ENCODE measurements around the gene PLEKHM2.

Gene PLEKHM2

GRCh38 chr1:15757575-15758342 is 73.6 kb downstream of the PLEKHM2 start:
- peaks cover 62% of the 10 kb centered on the region for H3K27me3 Mint-ChIP-seq
- peaks cover 9% of the 10 kb centered on the region for H3K4me1 Mint-ChIP-seq
- DNase-seq (no peak), ATAC-seq (no peak)
- H3K27ac Mint-ChIP-seq: no peak overlapping the region
- peak overlapping the region; percentile 34 for H3K4me3 Mint-ChIP-seq
- no peaks in the 10 kb centered on the region for H3K36me3 Mint-ChIP-seq (ENCODE audit: low read depth)
- no peaks in the 10 kb centered on the region for H3K9me3 Mint-ChIP-seq

- ATAC-seq: no peak
- DNase-seq: no peak
These were observed 74.3 kb downstream of the PLEKHM2 start, which contains the start of gene FBLIM1 for GRCh38 chr1:15758343-15758931. TSS of gene FBLIM1 (plus strand) at chr1:15758795. CDS start at chr1:15764984, 6,189 bp downstream.

GRCh38 chr1:15758953-15759661 is 75.0 kb downstream of the PLEKHM2 start:
- ATAC-seq (no peak), DNase-seq (no peak)
- Mint-ChIP-seq H3K9me3 (no peaks in the 10 kb centered on the region), H3K4me3 (peak overlapping the region; percentile 26), H3K36me3 (ENCODE audit: low read depth) (no peaks in the 10 kb centered on the region), H3K27ac (no peak overlapping the region), H3K27me3 (peaks cover 62% of the 10 kb centered on the region), H3K4me1 (peaks cover 9% of the 10 kb centered on the region)

More at GRCh38 chr1:15758343-15758931, 74.3 kb downstream of the PLEKHM2 start, which contains the start of gene FBLIM1:
- peaks cover 9% of the 10 kb centered on the region for H3K4me1 Mint-ChIP-seq
- no peaks in the 10 kb centered on the region for H3K36me3 Mint-ChIP-seq (ENCODE audit: low read depth)
- H3K27ac Mint-ChIP-seq: no peak within 1 kb of the TSS
- peak within 1 kb of the TSS; percentile 34 for H3K4me3 Mint-ChIP-seq
- peaks cover 59% of the 10 kb centered on the region for H3K27me3 Mint-ChIP-seq
- no peaks in the 10 kb centered on the region for H3K9me3 Mint-ChIP-seq

GRCh38 chr1:15760520-15761211 is 76.5 kb downstream of the PLEKHM2 start:
- H3K27ac Mint-ChIP-seq: no peak overlapping the region
- H3K36me3 Mint-ChIP-seq (ENCODE audit: low read depth): no peaks in the 10 kb centered on the region
- H3K27me3 Mint-ChIP-seq: peaks cover 58% of the 10 kb centered on the region
- no peak for DNase-seq
- no peak for ATAC-seq
- H3K9me3 Mint-ChIP-seq: no peaks in the 10 kb centered on the region
- no peak overlapping the region for H3K4me3 Mint-ChIP-seq
- H3K4me1 Mint-ChIP-seq: peaks cover 9% of the 10 kb centered on the region

GRCh38 chr1:15761366-15762128 is 77.4 kb downstream of the PLEKHM2 start:
- H3K4me3 Mint-ChIP-seq: no peak overlapping the region
- no peaks in the 10 kb centered on the region for H3K9me3 Mint-ChIP-seq
- no peak for DNase-seq
- H3K36me3 Mint-ChIP-seq (ENCODE audit: low read depth): no peaks in the 10 kb centered on the region
- peaks cover 50% of the 10 kb centered on the region for H3K27me3 Mint-ChIP-seq
- no peak for ATAC-seq
- H3K4me1 Mint-ChIP-seq: peaks cover 3% of the 10 kb centered on the region
- H3K27ac Mint-ChIP-seq: no peak overlapping the region

GRCh38 chr1:15762546-15762945 is 78.4 kb downstream of the PLEKHM2 start:
- no peak for DNase-seq
- Mint-ChIP-seq H3K36me3 (ENCODE audit: low read depth) (no peaks in the 10 kb centered on the region), H3K27me3 (peaks cover 40% of the 10 kb centered on the region), H3K4me3 (no peak overlapping the region), H3K27ac (no peak overlapping the region), H3K9me3 (no peaks in the 10 kb centered on the region), H3K4me1 (peaks cover 3% of the 10 kb centered on the region)
- ATAC-seq: no peak

- ATAC-seq (no peak), DNase-seq (no peak)
- Mint-ChIP-seq H3K9me3 (no peaks in the 10 kb centered on the region), H3K4me3 (no peak overlapping the region), H3K4me1 (no peaks in the 10 kb centered on the region), H3K27me3 (peaks cover 35% of the 10 kb centered on the region), H3K27ac (no peak overlapping the region), H3K36me3 (ENCODE audit: low read depth) (no peaks in the 10 kb centered on the region)
These were observed 80.2 kb downstream of the PLEKHM2 start for GRCh38 chr1:15764269-15764764.

- no peak overlapping the region for H3K27ac Mint-ChIP-seq
These were observed 80.8 kb downstream of the PLEKHM2 start for GRCh38 chr1:15764890-15765289.

GRCh38 chr1:15765495-15766194 is 81.5 kb downstream of the PLEKHM2 start:
- DNase-seq (no peak), ATAC-seq (no peak)
- Mint-ChIP-seq H3K4me1 (no peaks in the 10 kb centered on the region), H3K4me3 (no peak overlapping the region), H3K36me3 (ENCODE audit: low read depth) (no peaks in the 10 kb centered on the region), H3K9me3 (no peaks in the 10 kb centered on the region), H3K27me3 (peaks cover 27% of the 10 kb centered on the region), H3K27ac (no peak overlapping the region)

More at GRCh38 chr1:15764890-15765289, 80.8 kb downstream of the PLEKHM2 start:
- no peaks in the 10 kb centered on the region for H3K36me3 Mint-ChIP-seq (ENCODE audit: low read depth)
- H3K4me1 Mint-ChIP-seq: no peaks in the 10 kb centered on the region
- DNase-seq: no peak
- H3K9me3 Mint-ChIP-seq: no peaks in the 10 kb centered on the region
- no peak for ATAC-seq
- H3K27me3 Mint-ChIP-seq: peaks cover 30% of the 10 kb centered on the region
- H3K4me3 Mint-ChIP-seq: no peak overlapping the region

- DNase-seq (no peak), ATAC-seq (no peak)
- Mint-ChIP-seq H3K27ac (no peak overlapping the region), H3K4me3 (no peak overlapping the region), H3K4me1 (no peaks in the 10 kb centered on the region), H3K27me3 (peaks cover 14% of the 10 kb centered on the region), H3K9me3 (no peaks in the 10 kb centered on the region), H3K36me3 (ENCODE audit: low read depth) (no peaks in the 10 kb centered on the region)
These were observed 83.8 kb downstream of the PLEKHM2 start for GRCh38 chr1:15767941-15768340.

GRCh38 chr1:15768388-15768787 is 84.3 kb downstream of the PLEKHM2 start:
- H3K9me3 Mint-ChIP-seq: no peaks in the 10 kb centered on the region
- H3K27ac Mint-ChIP-seq: no peak overlapping the region
- H3K27me3 Mint-ChIP-seq: peaks cover 14% of the 10 kb centered on the region
- no peak for ATAC-seq
- no peak overlapping the region for H3K4me3 Mint-ChIP-seq
- no peaks in the 10 kb centered on the region for H3K4me1 Mint-ChIP-seq
- no peak for DNase-seq
- no peaks in the 10 kb centered on the region for H3K36me3 Mint-ChIP-seq (ENCODE audit: low read depth)

GRCh38 chr1:15770313-15770962 is 86.3 kb downstream of the PLEKHM2 start:
- Mint-ChIP-seq H3K27me3 (peaks cover 7% of the 10 kb centered on the region), H3K4me1 (no peaks in the 10 kb centered on the region), H3K27ac (no peak overlapping the region), H3K4me3 (no peak overlapping the region), H3K36me3 (ENCODE audit: low read depth) (no peaks in the 10 kb centered on the region), H3K9me3 (no peaks in the 10 kb centered on the region)
- ATAC-seq (no peak), DNase-seq (no peak)

Data from activated naive CD8-positive, alpha-beta T cell treated with anti-CD3 and anti-CD28 coated beads, Interleukin-2, amount 50 U/mL, for 24 hours (primary cell).